Large intestine (tissue), 3 donors: Measurements from ENCODE around the gene NELL1. TPM values are rescaled to one million over a fixed set of nuclear protein-coding genes. Genes with fewer than 3 reads are reported as not detected.
A peak's percentile ranks its signal among the peaks of the same experiment; 100 is the strongest.

Source experiments
- DNase-seq, 2 donors: peaks; one replicate each; pipeline versions ENCODE4 v3.0.0 to v3.0.0-alpha.2; 2013
- H3K27ac ChIP-seq: one replicate; pipeline ENCODE4 v1.5.1; 2013; ENCODE audit warnings: low read length
- H3K27me3 ChIP-seq: 2 replicates; pipeline ENCODE4 v1.6.1; 2013; ENCODE audit warnings: low read length; ENCODE audit not compliant: control insufficient read depth, insufficient read depth
- H3K36me3 ChIP-seq: 2 replicates; pipeline ENCODE4 v1.6.1; 2013; ENCODE audit warnings: low read length; ENCODE audit not compliant: control insufficient read depth, insufficient read depth
- H3K4me1 ChIP-seq: one replicate; pipeline ENCODE4 v1.6.1; 2013; ENCODE audit warnings: low read length; ENCODE audit not compliant: control insufficient read depth, insufficient read depth
- H3K4me3 ChIP-seq: one replicate; pipeline ENCODE4 v1.5.1; 2013; ENCODE audit warnings: low read length
- H3K9me3 ChIP-seq: one replicate; pipeline ENCODE4 v1.6.1; 2013; ENCODE audit warnings: mild to moderate bottlenecking, low read depth, low read length, moderate library complexity; ENCODE audit not compliant: control insufficient read depth
- WGBS: methylation state at CpG from one replicate; pipeline ENCODE4 v1.1.5; 2013; ENCODE audit warnings: low lambda C conversion rate; ENCODE audit not compliant: insufficient coverage; 5-methylcytosine and 5-hydroxymethylcytosine counted together
- polyA plus RNA-seq: library from polyadenylated mRNA; unstranded; fragments of 120-200 nt; gene quantifications from one replicate; pipeline ENCODE4 v1.2.1, GENCODE V29; 2013

The NELL1 gene
- polyA plus RNA-seq, 1 donor = 5.1 TPM

DNA sequence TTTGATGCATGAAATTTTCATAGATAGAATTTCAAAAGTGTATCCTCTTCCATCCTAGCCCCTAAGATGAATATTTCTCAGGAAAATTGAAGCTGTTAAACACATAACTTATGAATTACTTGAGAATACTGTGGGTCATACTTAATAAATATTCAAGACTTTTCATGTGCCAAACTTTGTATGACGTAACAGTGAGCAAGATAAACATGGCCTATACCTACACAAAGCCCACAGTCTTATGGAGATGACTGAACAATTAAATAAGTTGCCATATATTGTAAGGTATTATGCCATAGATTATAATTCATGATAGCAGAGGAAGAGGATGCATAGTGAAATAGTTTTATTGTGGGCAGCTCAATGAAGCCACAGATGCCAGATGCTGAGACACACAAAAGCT is 902.8 kb downstream of the NELL1 start:
- H3K9me3 ChIP-seq = no peaks in the 10 kb centered on the region
- H3K27me3 ChIP-seq = no peaks in the 10 kb centered on the region
- H3K27ac ChIP-seq = no peak overlapping the region
- WGBS = 73% methylated on average over 1 of the region's 1 CpG
- no peak overlapping the region for H3K4me3 ChIP-seq
- no peak for DNase-seq
- H3K4me1 ChIP-seq = no peaks in the 10 kb centered on the region
- H3K36me3 ChIP-seq = no peaks in the 10 kb centered on the region

DNA sequence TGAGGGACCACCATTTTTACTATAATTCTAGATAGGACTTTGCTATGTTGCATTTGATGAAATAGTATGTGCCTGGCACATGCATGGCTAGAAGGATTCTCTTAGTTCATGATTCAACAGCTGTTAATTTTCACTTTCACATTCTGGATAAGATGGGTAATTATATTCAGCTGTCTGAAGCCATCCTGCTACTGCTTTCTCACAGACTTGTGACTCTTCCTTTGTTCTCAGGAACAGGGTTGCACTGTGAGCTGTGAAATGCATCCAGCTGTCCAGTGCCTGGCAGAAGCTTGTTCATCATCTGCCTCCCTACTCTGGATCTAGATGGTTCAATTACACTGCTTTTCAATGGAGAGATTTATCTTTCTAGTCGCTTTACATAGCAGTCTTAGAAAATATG is 913.4 kb downstream of the NELL1 start:
- no peaks in the 10 kb centered on the region for H3K36me3 ChIP-seq
- DNase-seq = peak in 1 of 2 donors; percentile 8
- 100% methylated on average over 1 of the region's 1 CpG for WGBS
- no peaks in the 10 kb centered on the region for H3K9me3 ChIP-seq
- no peaks in the 10 kb centered on the region for H3K4me1 ChIP-seq
- no peak overlapping the region for H3K27ac ChIP-seq
- H3K4me3 ChIP-seq = no peak overlapping the region
- no peaks in the 10 kb centered on the region for H3K27me3 ChIP-seq

DNA sequence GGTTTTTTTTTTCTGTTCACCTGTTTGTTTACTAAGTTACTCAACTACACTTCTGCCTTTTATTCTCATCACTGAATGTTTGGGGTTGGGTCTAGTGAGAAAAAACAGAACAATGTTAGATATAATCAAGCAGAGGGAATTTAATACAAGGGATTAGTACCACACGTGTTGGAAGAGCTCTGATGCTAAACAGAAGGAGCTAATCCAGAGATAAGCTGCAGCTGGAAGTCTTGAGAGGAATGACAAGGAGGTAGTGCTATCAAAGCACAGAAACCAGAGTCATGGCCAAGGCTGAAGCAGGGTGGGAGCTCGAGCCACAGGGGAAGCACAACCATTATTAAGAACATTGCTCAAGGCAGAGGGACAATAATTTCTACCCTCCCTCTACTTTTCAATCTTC is 919.4 kb downstream of the NELL1 start:
- H3K4me3 ChIP-seq = no peak overlapping the region
- H3K9me3 ChIP-seq = no peaks in the 10 kb centered on the region
- H3K36me3 ChIP-seq = no peaks in the 10 kb centered on the region
- H3K4me1 ChIP-seq = no peaks in the 10 kb centered on the region
- no peak for DNase-seq
- no peak overlapping the region for H3K27ac ChIP-seq
- H3K27me3 ChIP-seq = no peaks in the 10 kb centered on the region
- no CpG with 5 or more reads among the region's 2 CpGs for WGBS

DNA sequence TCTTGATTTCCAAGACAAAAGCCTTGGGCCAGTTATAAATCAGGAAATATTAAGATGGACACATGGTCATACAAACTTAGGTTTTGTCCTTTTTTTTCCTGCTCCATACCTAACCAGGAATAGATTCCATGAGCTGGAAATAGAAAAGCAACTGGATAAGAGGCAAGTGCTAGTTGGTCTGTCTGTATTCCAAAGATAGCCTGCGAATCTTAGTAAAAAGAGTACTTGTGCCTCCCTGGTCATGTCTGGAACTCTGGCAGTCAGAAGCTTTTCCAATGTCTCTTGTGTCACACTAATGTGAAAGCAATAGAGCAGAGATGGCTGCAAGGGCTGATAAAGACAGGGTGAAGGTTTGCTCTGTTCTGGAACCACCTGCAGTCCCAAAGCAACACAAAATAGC is 933.3 kb downstream of the NELL1 start:
- H3K27me3 ChIP-seq = no peaks in the 10 kb centered on the region
- no peak overlapping the region for H3K27ac ChIP-seq
- no peak for DNase-seq
- H3K4me1 ChIP-seq = no peaks in the 10 kb centered on the region
- H3K9me3 ChIP-seq = no peaks in the 10 kb centered on the region
- no peaks in the 10 kb centered on the region for H3K36me3 ChIP-seq
- H3K4me3 ChIP-seq = no peak overlapping the region
- no CpG with 5 or more reads among the region's 1 CpG for WGBS

DNA sequence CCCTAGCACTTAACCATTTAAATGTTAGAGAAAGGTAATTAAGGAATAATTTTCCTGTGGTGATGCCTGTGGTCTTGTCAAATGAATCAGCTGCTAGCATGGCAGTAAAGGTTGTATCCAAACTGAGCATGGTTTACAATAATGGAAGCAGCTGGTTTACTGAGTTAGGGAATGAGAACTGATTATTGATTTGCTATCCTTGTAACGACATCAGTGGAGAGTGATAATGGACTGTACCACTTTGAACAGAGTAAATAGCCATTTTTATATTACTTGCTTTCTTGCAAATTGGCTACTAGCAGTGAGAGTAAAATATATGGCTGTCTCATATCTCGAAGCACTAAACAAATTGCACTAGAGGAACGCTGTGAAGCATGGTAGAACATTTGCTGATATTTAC is 934.5 kb downstream of the NELL1 start:
- H3K27me3 ChIP-seq = no peaks in the 10 kb centered on the region
- H3K36me3 ChIP-seq = no peaks in the 10 kb centered on the region
- WGBS = 20% methylated on average over 1 of the region's 3 CpGs

DNA sequence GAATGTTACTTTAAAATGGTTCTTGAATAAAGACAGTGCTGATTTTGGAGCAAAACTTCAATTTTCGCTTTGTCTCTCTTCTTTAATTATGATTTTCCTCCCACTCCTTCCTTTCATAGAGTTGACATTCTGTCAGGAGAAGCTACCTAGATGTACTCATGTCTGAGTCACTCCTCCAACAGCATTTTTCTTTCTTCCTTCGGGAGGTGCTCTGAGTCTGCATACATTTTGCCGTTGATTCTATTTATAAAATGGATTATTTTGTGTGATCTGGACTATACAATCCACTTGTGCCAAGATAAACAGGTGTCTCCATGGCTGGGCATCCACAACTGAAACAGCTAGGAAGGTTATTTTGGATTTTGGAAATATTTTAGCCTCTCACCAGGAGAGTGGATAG is 935.2 kb downstream of the NELL1 start:
- WGBS = no CpG with 5 or more reads among the region's 3 CpGs
- DNase-seq = no peak
- Histone ChIP-seq H3K4me3 (no peak overlapping the region), H3K27me3 (no peaks in the 10 kb centered on the region), H3K4me1 (no peaks in the 10 kb centered on the region), H3K36me3 (no peaks in the 10 kb centered on the region), H3K27ac (no peak overlapping the region), H3K9me3 (no peaks in the 10 kb centered on the region)

More for the DNA sequence above, 934.5 kb downstream of the NELL1 start:
- no peak for DNase-seq
- Histone ChIP-seq H3K27ac (no peak overlapping the region), H3K4me3 (no peak overlapping the region), H3K9me3 (no peaks in the 10 kb centered on the region), H3K4me1 (no peaks in the 10 kb centered on the region)

DNA sequence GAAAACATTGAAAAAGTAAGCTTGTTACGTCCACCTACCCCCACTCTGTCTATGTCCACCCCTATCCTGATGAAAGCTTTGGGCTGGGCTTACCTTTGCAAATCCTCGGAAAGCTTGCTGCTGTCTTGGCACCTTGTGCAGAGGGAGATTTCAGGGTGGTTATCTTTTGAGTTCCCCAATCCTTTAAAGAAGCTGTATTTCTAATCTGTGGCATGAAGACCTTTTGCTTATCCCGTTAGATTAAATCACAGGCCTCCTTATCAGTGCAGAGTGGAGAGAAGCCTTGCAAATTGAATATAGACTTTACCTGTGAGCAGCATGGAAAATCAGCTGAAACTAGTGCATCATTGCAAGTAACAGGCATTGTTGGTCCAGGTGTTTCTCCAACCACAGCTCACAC is 942.9 kb downstream of the NELL1 start:
- no peaks in the 10 kb centered on the region for H3K9me3 ChIP-seq
- no peak overlapping the region for H3K27ac ChIP-seq
- no peaks in the 10 kb centered on the region for H3K4me1 ChIP-seq
- H3K27me3 ChIP-seq = no peaks in the 10 kb centered on the region
- no peak overlapping the region for H3K4me3 ChIP-seq
- DNase-seq = no peak
- no peaks in the 10 kb centered on the region for H3K36me3 ChIP-seq
- 40% methylated on average over 1 of the region's 3 CpGs for WGBS

DNA sequence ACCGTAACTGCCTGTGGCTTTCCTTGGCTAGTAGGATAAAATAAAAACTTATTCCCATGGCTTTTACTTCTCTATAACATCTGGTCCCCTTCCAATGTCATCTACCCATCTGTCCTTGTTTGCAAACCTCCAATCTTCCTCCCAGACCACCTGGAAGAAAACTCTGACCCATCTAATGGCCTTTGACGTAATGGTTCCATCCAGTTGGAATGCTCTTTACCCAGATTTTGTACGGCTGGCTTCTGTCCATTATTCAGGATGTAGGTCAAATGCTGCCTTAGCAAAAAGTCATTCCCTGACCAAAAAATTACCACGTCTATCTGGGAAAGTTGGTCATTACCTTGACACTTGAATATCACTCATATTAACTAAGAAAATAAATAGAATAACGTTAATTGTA is 945.6 kb downstream of the NELL1 start:
- no peaks in the 10 kb centered on the region for H3K4me1 ChIP-seq
- H3K4me3 ChIP-seq = no peak overlapping the region
- DNase-seq = no peak
- no peak overlapping the region for H3K27ac ChIP-seq
- no peaks in the 10 kb centered on the region for H3K36me3 ChIP-seq
- WGBS = no CpG with 5 or more reads among the region's 5 CpGs
- no peaks in the 10 kb centered on the region for H3K27me3 ChIP-seq
- no peaks in the 10 kb centered on the region for H3K9me3 ChIP-seq

DNA sequence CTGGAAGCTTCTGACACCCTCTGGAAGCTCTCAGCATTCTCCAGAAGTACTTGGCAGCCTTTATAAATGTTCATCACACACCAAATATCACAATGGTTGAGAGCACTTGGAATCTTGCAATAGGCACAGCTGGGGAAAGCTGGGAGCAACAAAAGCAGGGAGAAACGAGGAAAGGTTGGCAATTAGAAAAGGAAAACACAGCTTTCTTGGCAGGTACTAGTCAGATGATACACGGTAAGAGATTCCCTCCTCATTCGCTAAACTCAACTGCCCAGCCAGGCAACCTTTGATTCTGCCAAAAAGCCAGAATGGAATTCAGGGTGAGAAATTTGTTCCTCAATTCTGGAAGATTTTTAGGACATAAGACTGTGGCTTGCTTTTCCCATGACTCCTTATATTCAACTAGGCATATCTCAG is 946.6 kb downstream of the NELL1 start:
- no peaks in the 10 kb centered on the region for H3K36me3 ChIP-seq
- WGBS = 65% methylated on average over 2 of the region's 3 CpGs
- H3K4me3 ChIP-seq = no peak overlapping the region
- no peaks in the 10 kb centered on the region for H3K27me3 ChIP-seq
- H3K9me3 ChIP-seq = no peaks in the 10 kb centered on the region
- no peaks in the 10 kb centered on the region for H3K4me1 ChIP-seq
- DNase-seq = no peak
- no peak overlapping the region for H3K27ac ChIP-seq

DNA sequence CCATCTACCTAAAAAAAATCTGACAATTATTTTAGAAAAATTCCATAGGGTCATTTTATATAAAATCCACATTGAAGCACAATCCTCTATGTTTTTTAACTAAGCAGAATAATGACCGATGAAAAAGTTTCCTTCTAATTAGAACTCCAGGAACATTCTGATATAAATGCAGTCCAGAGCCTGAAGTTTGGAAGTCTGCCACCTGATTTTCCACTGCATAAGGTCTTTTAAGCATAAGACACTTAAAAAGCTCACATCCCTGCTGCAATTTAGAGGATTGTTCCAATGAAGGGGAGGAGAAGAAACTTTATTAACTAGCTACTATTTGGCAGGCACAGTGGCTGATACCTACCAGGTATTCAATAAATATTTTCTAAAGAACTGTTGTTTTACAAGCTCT is 953.2 kb downstream of the NELL1 start:
- no peak overlapping the region for H3K4me3 ChIP-seq
- WGBS = 88% methylated on average over 1 of the region's 1 CpG
- no peak for DNase-seq

DNA sequence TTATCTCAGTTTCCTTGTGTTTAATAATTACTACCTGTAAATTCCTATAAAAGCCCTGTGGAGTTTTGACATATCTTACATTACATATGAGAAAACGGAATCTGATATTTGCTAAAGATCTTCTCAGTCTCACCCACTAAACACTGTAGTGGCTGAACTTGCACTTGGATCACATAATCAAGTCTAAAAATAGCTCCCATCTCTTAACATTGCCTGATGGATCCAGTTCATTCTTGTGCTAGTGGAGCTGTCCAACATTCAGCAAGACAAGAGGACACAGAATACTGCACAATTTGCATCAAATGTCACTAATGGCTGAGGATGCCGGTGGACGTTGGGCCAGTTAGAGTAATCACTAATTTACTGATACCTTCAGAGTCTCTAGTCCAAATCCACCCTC is 953.6 kb downstream of the NELL1 start:
- H3K9me3 ChIP-seq = no peaks in the 10 kb centered on the region
- WGBS = no CpG with 5 or more reads among the region's 3 CpGs

More for the DNA sequence above, 953.2 kb downstream of the NELL1 start:
- Histone ChIP-seq H3K36me3 (no peaks in the 10 kb centered on the region), H3K27ac (no peak overlapping the region), H3K4me1 (no peaks in the 10 kb centered on the region), H3K9me3 (no peaks in the 10 kb centered on the region), H3K27me3 (no peaks in the 10 kb centered on the region)

More for the DNA sequence above, 953.6 kb downstream of the NELL1 start:
- Histone ChIP-seq H3K27me3 (no peaks in the 10 kb centered on the region), H3K4me3 (no peak overlapping the region), H3K27ac (no peak overlapping the region), H3K4me1 (no peaks in the 10 kb centered on the region), H3K36me3 (no peaks in the 10 kb centered on the region)
- no peak for DNase-seq
